ENCODE measurements around the gene AP2A1. TPM values are rescaled to one million over a fixed set of nuclear protein-coding genes. Genes with fewer than 3 reads are reported as not detected.

AP2A1 gene
- total and polyA plus RNA-seq, 2 donors (not counting 3 experiments of a cell fraction or from before 2014, with no cell fraction given): 108 to 113 TPM

DNA sequence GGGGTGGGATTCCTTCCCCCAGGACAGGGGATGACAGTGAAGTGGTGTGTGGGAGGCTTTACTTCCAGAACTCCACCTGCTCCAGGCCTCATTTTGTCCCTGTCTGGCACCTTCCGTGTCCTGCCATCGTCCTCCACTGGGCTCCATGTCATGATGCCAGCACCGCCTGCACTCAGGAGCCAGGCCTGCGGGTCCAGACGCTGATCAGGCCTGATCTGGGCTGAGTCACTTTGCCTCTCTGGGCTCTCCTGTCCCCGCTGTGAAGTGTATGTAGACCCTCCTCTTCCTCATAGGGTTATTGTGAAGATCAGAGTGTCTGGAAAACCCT lies 36.7 kb downstream of the AP2A1 start:
- Histone ChIP-seq H4K20me1 (replicated peaks; ENCODE audit: control insufficient read depth, extremely low read depth, insufficient read depth, low read length) (no peaks in the 10 kb centered on the region), H3K9me1 (replicated peaks; ENCODE audit: control insufficient read depth, extremely low read depth, insufficient read depth, low read length) (no peaks in the 10 kb centered on the region), H3K36me3 (ENCODE audit: control insufficient read depth in 2 of 2, extremely low read depth in 1 of 2, insufficient read depth in 2 of 2, low read length in 2 of 2) (peaks cover 7 to 25% of the 10 kb centered on the region in 2 experiments), H3K4me2 (ENCODE audit: insufficient read depth, low read length) (no peak overlapping the region), H3K4me3 (replicated peaks in 1 of 3; ENCODE audit: insufficient read depth in 1 of 3, low read depth in 1 of 3, low read length in 3 of 3) (no peak overlapping the region), H3K4me1 (ENCODE audit: control insufficient read depth, extremely low read depth, insufficient read depth, low read length) (no peaks in the 10 kb centered on the region), H3K27ac (ENCODE audit: insufficient read depth, low read depth, low read length) (no peak overlapping the region), H3K79me2 (ENCODE audit: control insufficient read depth, insufficient read depth, low read length) (no peaks in the 10 kb centered on the region), H3K27me3 (ENCODE audit: control insufficient read depth in 2 of 2, insufficient read depth in 2 of 2, low read length in 2 of 2) (no peaks in the 10 kb centered on the region), H3K9ac (replicated peaks; ENCODE audit: extremely low read depth, insufficient read depth, low read length) (no peak overlapping the region), H3K9me3 (replicated peaks; ENCODE audit: control insufficient read depth, insufficient read depth, low read length) (no peaks in the 10 kb centered on the region), H2AFZ (ENCODE audit: low read depth, low read length) (no peak overlapping the region)
- dilution Hi-C loops (cut with MboI; ENCODE audit: extremely low pct_ligation_motif_present, low sequenced_read_pairs) (no loop called here), intact Hi-C loops (cut with micrococcal nuclease) (no loop called here)
- no peak for FAIRE-seq
- POLR2A ChIA-PET: no interaction called here
- no TSS peak for BruUV-seq (replicated peaks)
- TF ChIP-seq POLR2AphosphoS5 (IDR thresholded peaks at IDR 0.05; ENCODE audit: insufficient read depth, low read depth, low read length) (no peak), JUN (IDR thresholded peaks at IDR 0.05; ENCODE audit: borderline replicate concordance, insufficient read depth, insufficient read length, low read depth) (no peak)
- TF ChIP-seq, protein P1, sequence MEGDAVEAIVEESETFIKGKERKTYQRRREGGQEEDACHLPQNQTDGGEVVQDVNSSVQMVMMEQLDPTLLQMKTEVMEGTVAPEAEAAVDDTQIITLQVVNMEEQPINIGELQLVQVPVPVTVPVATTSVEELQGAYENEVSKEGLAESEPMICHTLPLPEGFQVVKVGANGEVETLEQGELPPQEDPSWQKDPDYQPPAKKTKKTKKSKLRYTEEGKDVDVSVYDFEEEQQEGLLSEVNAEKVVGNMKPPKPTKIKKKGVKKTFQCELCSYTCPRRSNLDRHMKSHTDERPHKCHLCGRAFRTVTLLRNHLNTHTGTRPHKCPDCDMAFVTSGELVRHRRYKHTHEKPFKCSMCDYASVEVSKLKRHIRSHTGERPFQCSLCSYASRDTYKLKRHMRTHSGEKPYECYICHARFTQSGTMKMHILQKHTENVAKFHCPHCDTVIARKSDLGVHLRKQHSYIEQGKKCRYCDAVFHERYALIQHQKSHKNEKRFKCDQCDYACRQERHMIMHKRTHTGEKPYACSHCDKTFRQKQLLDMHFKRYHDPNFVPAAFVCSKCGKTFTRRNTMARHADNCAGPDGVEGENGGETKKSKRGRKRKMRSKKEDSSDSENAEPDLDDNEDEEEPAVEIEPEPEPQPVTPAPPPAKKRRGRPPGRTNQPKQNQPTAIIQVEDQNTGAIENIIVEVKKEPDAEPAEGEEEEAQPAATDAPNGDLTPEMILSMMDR (IDR thresholded peaks at IDR 0.05; ENCODE audit: extremely low read depth in 1 of 2, insufficient read depth in 1 of 2, low read depth in 1 of 2, low read length in 2 of 2): no peak
- DNase-seq (ENCODE audit: low read depth, low spot score): no peak
- CTCF ChIA-PET: no interaction called here

DNA sequence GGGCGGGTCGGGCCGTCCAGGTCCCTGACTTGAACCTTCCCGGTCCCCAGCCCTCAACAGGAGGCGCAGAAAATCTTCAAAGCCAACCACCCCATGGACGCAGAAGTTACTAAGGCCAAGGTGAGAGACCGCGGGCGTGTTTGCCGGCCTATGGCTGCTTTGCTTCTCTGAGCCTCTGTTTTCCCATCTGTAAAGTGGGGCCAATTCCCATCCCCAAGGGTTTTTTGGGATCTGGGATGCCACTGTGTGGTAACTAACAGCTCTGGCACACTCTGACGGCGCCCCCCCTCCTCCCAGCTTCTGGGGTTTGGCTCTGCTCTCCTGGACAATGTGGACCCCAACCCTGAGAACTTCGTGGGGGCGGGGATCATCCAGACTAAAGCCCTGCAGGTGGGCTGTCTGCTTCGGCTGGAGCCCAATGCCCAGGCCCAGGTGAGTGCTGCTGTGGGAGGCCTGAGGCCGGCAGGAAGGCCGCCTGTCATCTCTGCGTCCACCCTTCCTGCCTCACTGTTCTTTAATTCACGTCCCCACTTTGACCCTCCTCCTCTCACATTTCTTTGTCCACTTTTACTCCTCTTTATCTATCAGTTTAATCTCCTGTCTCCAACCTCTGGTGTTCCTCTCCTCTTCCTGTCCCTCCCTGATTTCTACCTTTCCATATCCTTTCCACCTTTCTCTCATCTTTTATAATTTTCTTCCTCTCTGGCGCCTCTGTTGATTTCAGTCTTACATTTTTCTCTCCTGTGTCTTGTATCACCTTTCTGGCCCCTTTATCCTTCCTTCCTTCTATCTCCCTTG lies 39.2 kb downstream of the AP2A1 start:
- dilution Hi-C loops (cut with MboI; ENCODE audit: extremely low pct_ligation_motif_present, low sequenced_read_pairs): no loop called here
- intact Hi-C loops (cut with micrococcal nuclease): loop anchor here (5.0 kb wide), 2 partner anchors 119 to 309 kb away; partner anchors contain the start of genes ADM5 and RPS11
- H3K4me2 ChIP-seq (ENCODE audit: insufficient read depth, low read length): no peak overlapping the region
- peaks cover 6% of the 10 kb centered on the region for H3K4me1 ChIP-seq (ENCODE audit: control insufficient read depth, extremely low read depth, insufficient read depth, low read length)
- H3K4me3 ChIP-seq (replicated peaks in 1 of 3; ENCODE audit: insufficient read depth in 1 of 3, low read depth in 1 of 3, low read length in 3 of 3): no peak overlapping the region
- H3K9me3 ChIP-seq (replicated peaks; ENCODE audit: control insufficient read depth, insufficient read depth, low read length): no peaks in the 10 kb centered on the region
- H4K20me1 ChIP-seq (replicated peaks; ENCODE audit: control insufficient read depth, extremely low read depth, insufficient read depth, low read length): no peaks in the 10 kb centered on the region
- no peaks in the 10 kb centered on the region for H3K9me1 ChIP-seq (replicated peaks; ENCODE audit: control insufficient read depth, extremely low read depth, insufficient read depth, low read length)
- no TSS peak for BruUV-seq (replicated peaks)
- peaks cover 5 to 11% of the 10 kb centered on the region in 2 experiments for H3K36me3 ChIP-seq (ENCODE audit: control insufficient read depth in 2 of 2, extremely low read depth in 1 of 2, insufficient read depth in 2 of 2, low read length in 2 of 2)
- H3K27me3 ChIP-seq (ENCODE audit: control insufficient read depth in 2 of 2, insufficient read depth in 2 of 2, low read length in 2 of 2): no peaks in the 10 kb centered on the region
- H3K79me2 ChIP-seq (ENCODE audit: control insufficient read depth, insufficient read depth, low read length): no peaks in the 10 kb centered on the region
- POLR2A ChIA-PET: no interaction called here
- no peak overlapping the region for H2AFZ ChIP-seq (ENCODE audit: low read depth, low read length)
- DNase-seq (ENCODE audit: low read depth, low spot score) (no peak), FAIRE-seq (no peak)
- CTCF ChIA-PET: interaction anchor here (1.2 kb wide), 1 partner anchor 63 kb away, joined by 3 read pairs; no protein-coding TSS in a partner anchor
- no peak overlapping the region for H3K9ac ChIP-seq (replicated peaks; ENCODE audit: extremely low read depth, insufficient read depth, low read length)
- no peak overlapping the region for H3K27ac ChIP-seq (ENCODE audit: insufficient read depth, low read depth, low read length)
- TF ChIP-seq POLR2AphosphoS5 (IDR thresholded peaks at IDR 0.05; ENCODE audit: insufficient read depth, low read depth, low read length): no peak
- no peak for TF ChIP-seq JUN (IDR thresholded peaks at IDR 0.05; ENCODE audit: borderline replicate concordance, insufficient read depth, insufficient read length, low read depth)
- no peak for TF ChIP-seq MYC (IDR thresholded peaks at IDR 0.05; ENCODE audit: low read depth, low read length)
- TF ChIP-seq GATA2 (IDR thresholded peaks at IDR 0.05; ENCODE audit: insufficient read depth, insufficient read length, low read depth, low read length): no peak
- TF ChIP-seq EZH2 (IDR thresholded peaks at IDR 0.05; ENCODE audit: borderline replicate concordance, low read depth, low read length, severe bottlenecking): no peak
- TF ChIP-seq, protein P1 (IDR thresholded peaks at IDR 0.05; ENCODE audit: extremely low read depth in 1 of 2, insufficient read depth in 1 of 2, low read depth in 1 of 2, low read length in 2 of 2): no peak
- TF ChIP-seq, protein P2, sequence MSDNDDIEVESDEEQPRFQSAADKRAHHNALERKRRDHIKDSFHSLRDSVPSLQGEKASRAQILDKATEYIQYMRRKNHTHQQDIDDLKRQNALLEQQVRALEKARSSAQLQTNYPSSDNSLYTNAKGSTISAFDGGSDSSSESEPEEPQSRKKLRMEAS (IDR thresholded peaks at IDR 0.05; ENCODE audit: insufficient read depth, insufficient read length): no peak
- no peak for TF ChIP-seq POLR2A (IDR thresholded peaks at IDR 0.05; ENCODE audit: low read depth, low read length)
- TF ChIP-seq FOS (IDR thresholded peaks at IDR 0.05; ENCODE audit: borderline replicate concordance, insufficient read depth, low read length): no peak
